Right atrium auricular region (tissue), 2 donors: ENCODE results near the gene NEMP1. TPM values are rescaled to one million over a fixed set of nuclear protein-coding genes. Genes with fewer than 3 reads are reported as not detected.

Experiments
- DNase-seq: peaks from one replicate; pipeline ENCODE4 v3.0.0-alpha.2; 2019; ENCODE audit warnings: low spot score
- H3K27ac ChIP-seq, 2 donors: fragments of 200-600 bp; sonication (generic); 1 replicate in 1 of 2; 2 replicates in 1 of 2; pipeline ENCODE4 v1.5.1; 2016 to 2019
- H3K27me3 ChIP-seq, 2 donors: fragments of 200-600 bp; sonication (generic); one replicate each; pipeline versions ENCODE4 v1.5.1 to v1.6.0; 2017 to 2019
- H3K36me3 ChIP-seq: fragments of 200-600 bp; sonication (generic); one replicate; pipeline ENCODE4 v1.5.1; 2016
- H3K4me1 ChIP-seq, 2 donors: fragments of 200-600 bp; sonication (generic); one replicate each; pipeline versions ENCODE4 v1.5.1 to v1.6.0; 2017 to 2019
- H3K4me3 ChIP-seq, 2 donors: fragments of 200-600 bp; sonication (generic); 1 replicate in 1 of 2; 2 replicates in 1 of 2; pipeline ENCODE4 v1.5.1; 2017 to 2019; ENCODE audit warnings: mild to moderate bottlenecking in 1 of 2, moderate library complexity in 1 of 2
- H3K9me3 ChIP-seq, 2 donors: fragments of 200-600 bp; sonication (generic); one replicate each; pipeline ENCODE4 v1.5.1; 2019
- total RNA-seq, 2 donors: library from RNA; depleted of rRNA; stranded (reverse); fragments of >200 nt; gene quantifications; one replicate each; pipeline ENCODE4 v1.1.0, GENCODE V29; 2016
- TF ChIP-seq, protein P1 (sequence below), 2 donors: fragments of 200-600 bp; sonication (generic); IDR thresholded peaks; one replicate each; pipeline ENCODE4 v1.5.1; 2019; ENCODE audit warnings: antibody characterized with exemption in 2 of 2

Gene NEMP1
- total RNA-seq, 2 donors from 2014 or later = 1.9 to 2.2 TPM

DNA sequence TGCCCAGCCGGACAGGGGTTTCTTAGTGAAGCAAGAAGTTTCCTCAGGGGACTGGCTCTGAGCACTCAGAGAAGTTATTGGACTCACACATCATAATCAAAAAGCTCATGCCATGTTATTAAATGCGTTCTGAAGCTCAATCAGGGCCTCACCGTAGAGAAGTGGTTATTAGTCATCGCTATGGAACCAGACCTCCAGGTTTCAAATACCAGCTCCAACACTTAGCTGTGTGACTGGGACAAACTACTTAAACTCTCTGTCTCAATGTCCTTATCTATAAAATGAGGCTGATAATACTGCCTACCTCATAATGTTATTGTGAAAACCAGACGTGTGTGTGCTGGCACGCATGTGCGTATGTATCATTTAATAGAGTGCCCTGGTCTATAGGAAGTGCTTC lies 25.3 kb upstream of the NEMP1 start:
- H3K27me3 ChIP-seq = no peaks in the 10 kb centered on the region
- TF ChIP-seq, protein P1, sequence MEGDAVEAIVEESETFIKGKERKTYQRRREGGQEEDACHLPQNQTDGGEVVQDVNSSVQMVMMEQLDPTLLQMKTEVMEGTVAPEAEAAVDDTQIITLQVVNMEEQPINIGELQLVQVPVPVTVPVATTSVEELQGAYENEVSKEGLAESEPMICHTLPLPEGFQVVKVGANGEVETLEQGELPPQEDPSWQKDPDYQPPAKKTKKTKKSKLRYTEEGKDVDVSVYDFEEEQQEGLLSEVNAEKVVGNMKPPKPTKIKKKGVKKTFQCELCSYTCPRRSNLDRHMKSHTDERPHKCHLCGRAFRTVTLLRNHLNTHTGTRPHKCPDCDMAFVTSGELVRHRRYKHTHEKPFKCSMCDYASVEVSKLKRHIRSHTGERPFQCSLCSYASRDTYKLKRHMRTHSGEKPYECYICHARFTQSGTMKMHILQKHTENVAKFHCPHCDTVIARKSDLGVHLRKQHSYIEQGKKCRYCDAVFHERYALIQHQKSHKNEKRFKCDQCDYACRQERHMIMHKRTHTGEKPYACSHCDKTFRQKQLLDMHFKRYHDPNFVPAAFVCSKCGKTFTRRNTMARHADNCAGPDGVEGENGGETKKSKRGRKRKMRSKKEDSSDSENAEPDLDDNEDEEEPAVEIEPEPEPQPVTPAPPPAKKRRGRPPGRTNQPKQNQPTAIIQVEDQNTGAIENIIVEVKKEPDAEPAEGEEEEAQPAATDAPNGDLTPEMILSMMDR (IDR thresholded peaks at IDR 0.05) = no peak
- no peak for DNase-seq
- no peak overlapping the region for H3K4me3 ChIP-seq
- no peaks in the 10 kb centered on the region for H3K9me3 ChIP-seq
- peaks cover 0 to 16% of the 10 kb centered on the region in 2 donors for H3K4me1 ChIP-seq
- H3K27ac ChIP-seq = no peak overlapping the region
- peaks cover 60% of the 10 kb centered on the region for H3K36me3 ChIP-seq

DNA sequence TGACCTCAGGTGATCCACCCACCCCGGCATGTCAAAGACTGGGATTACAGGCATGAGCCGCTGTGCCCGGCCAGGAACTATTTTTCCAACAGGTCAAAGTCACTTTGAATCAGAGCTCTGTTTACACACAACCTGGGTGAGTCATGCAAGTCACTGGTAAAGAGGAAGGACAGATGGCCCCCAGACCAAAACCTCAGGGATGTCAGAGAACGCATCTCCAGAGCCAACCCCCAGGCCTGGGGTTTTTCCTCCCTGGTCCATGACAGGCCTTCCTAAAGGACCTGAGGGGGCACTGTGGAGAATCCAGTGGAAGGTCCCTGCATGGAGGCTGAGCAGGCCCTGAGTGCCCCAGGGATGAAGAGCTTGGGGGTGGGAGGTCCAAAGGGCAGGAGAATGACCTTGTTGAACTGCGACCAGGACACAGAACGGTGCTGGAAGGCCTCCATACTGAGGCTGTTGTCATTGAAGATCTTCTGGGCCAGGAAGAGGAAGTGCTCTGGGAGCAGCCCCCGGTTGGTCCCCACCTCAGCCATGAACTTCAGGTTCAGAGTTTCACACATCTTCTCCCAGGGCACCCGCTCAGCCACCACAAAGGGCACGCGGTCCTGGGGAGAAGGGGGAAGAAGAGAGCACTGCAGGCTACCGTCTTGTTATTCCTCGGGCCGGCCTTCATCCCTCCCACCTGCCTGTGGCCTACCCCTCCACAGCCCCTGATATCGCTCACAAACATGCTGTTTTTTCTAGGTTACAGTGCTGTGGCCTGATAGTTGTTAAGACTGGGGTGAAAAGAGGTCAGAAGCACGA lies 23.5 kb upstream of the NEMP1 start:
- Histone ChIP-seq H3K27ac (no peak overlapping the region), H3K4me1 (peaks cover 0 to 5% of the 10 kb centered on the region in 2 donors), H3K9me3 (no peaks in the 10 kb centered on the region), H3K36me3 (peaks cover 65% of the 10 kb centered on the region), H3K27me3 (no peaks in the 10 kb centered on the region), H3K4me3 (no peak overlapping the region)
- TF ChIP-seq, protein P1 (IDR thresholded peaks at IDR 0.05) = no peak
- DNase-seq = no peak

DNA sequence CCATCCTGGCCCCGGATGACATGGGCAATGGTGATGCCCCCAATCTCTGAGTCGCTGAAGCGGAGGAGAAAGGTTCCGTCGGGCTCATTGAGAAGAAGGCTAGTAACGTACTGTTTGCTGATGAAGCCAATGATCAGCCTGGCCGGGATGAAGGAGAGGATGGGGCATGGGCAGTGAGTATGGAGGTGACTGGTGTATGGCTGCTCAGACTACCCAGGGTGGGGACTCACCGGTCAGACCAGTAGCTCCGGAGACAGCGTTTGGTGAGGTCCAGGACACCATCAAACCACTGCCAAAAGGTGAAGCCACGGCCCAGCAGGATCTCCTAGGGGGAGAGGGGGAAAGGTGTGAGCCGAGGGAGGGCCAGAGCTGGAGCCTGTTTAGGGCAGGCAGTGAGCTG lies 21.2 kb upstream of the NEMP1 start:
- DNase-seq = no peak
- TF ChIP-seq, protein P1 (IDR thresholded peaks at IDR 0.05) = no peak
- H3K27me3 ChIP-seq = no peaks in the 10 kb centered on the region
- H3K9me3 ChIP-seq = no peaks in the 10 kb centered on the region
- no peak overlapping the region for H3K27ac ChIP-seq
- H3K4me1 ChIP-seq = peaks cover 0 to 1% of the 10 kb centered on the region in 2 donors
- H3K36me3 ChIP-seq = peaks cover 62% of the 10 kb centered on the region
- H3K4me3 ChIP-seq = no peak overlapping the region

DNA sequence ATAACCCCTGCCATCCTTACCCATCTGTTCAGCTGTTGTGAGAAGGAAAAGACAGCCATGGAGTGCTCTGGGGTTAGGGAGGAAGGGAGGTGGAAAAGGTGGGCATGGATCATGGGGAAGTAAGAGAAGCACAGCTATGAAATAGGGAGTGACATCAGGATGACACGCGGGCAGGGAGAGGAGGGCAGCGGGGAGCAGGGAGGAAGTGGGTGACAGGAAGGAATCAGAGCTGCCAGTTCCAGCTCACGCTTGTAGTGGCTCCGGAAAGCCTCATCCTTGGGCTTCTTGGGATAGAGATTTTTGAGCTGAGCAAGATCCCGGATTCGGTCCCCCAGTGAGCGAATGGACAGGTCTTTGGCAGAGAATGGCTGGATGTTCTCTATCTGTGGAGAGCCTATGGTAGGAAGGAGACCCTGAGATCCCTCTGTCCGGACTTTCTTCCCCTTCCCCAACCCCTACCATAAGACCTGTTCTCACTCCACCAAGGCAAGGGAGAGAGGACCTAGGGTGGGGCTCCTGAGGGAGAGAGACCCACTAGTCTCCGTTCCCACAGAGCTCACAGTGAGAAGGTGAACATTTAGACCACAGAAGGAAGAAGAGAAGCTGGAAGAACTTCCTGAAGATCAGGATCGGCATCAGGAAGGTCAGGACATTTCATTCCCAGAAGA lies 20.6 kb upstream of the NEMP1 start:
- Histone ChIP-seq H3K36me3 (peaks cover 62% of the 10 kb centered on the region), H3K27me3 (no peaks in the 10 kb centered on the region), H3K9me3 (no peaks in the 10 kb centered on the region), H3K4me1 (peaks cover 0 to 7% of the 10 kb centered on the region in 2 donors), H3K4me3 (no peak overlapping the region), H3K27ac (no peak overlapping the region)
- TF ChIP-seq, protein P1 (IDR thresholded peaks at IDR 0.05) = no peak
- no peak for DNase-seq

DNA sequence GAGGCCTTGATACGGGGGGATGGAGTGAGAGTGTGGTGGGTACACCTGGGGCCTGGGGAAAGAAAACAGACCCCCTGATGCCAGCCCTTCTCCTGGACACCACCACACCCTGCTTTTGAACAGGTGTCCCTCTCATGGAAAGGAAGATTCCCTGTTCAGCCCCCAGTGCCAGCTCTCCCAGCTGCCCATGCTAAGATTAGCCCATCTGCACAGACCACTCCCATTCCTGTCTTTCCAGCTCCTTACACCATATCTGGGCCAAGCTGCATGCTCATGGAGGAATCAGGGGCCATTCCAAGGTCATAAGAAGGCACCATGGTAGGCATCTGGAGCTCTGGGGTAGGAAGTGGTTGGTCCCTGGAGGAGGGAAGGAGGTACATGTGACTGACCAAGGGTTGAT lies 20.0 kb upstream of the NEMP1 start:
- TF ChIP-seq, protein P1 (IDR thresholded peaks at IDR 0.05) = no peak
- DNase-seq = no peak
- no peak overlapping the region for H3K4me3 ChIP-seq
- H3K36me3 ChIP-seq = peaks cover 58% of the 10 kb centered on the region
- H3K27ac ChIP-seq = no peak overlapping the region
- no peaks in the 10 kb centered on the region for H3K27me3 ChIP-seq
- H3K4me1 ChIP-seq = peaks cover 0 to 13% of the 10 kb centered on the region in 2 donors
- H3K9me3 ChIP-seq = no peaks in the 10 kb centered on the region
